ENCODE results near the gene PDE4D. TPM values are rescaled to one million over a fixed set of nuclear protein-coding genes. Genes with fewer than 3 reads are reported as not detected.

Gene PDE4D
- total RNA-seq, 2 experiments from 2014 or later: 164 to 175 TPM

- Histone ChIP-seq H3K36me3 (ENCODE audit: insufficient read depth, low read length) (no peaks in the 10 kb centered on the region), H3K4me3 (ENCODE audit: low read length) (no peak overlapping the region), H3K4me1 (ENCODE audit: insufficient read depth, low read length) (no peaks in the 10 kb centered on the region), H3K27ac (ENCODE audit: low read depth in 1 of 2, low read length in 2 of 2) (no peak overlapping the region), H3K9me3 (ENCODE audit: control insufficient read depth in 1 of 2, insufficient read depth in 1 of 2, low read length in 2 of 2) (no peaks in the 10 kb centered on the region), H3K27me3 (ENCODE audit: control insufficient read depth in 1 of 2, insufficient read depth in 2 of 2, low read length in 2 of 2) (no peaks in the 10 kb centered on the region)
- no peak for DNase-seq
- Mint-ChIP-seq H3K27ac (no peak overlapping the region), H3K27me3 (no peaks in the 10 kb centered on the region), H3K4me1 (ENCODE audit: low read depth) (no peaks in the 10 kb centered on the region), H3K36me3 (ENCODE audit: low read depth) (no peaks in the 10 kb centered on the region), H3K4me3 (no peak overlapping the region), H3K9me3 (no peaks in the 10 kb centered on the region)
- TF ChIP-seq CTCF (IDR thresholded peaks at IDR 0.05): no peak
- no peak for ATAC-seq (ENCODE audit: poor library complexity)
- POLR2A ChIA-PET: no interaction called here
- CTCF ChIA-PET: no interaction called here
- intact Hi-C loops (cut with DNase I, micrococcal nuclease): no loop called here
These were observed 407.0 kb downstream of the PDE4D start for GRCh38 chr5:59486508-59486907.

- H3K36me3 Mint-ChIP-seq (ENCODE audit: low read depth): no peaks in the 10 kb centered on the region
- H3K4me3 Mint-ChIP-seq: no peak overlapping the region
- Histone ChIP-seq H3K27me3 (ENCODE audit: control insufficient read depth in 1 of 2, insufficient read depth in 2 of 2, low read length in 2 of 2) (no peaks in the 10 kb centered on the region), H3K36me3 (ENCODE audit: insufficient read depth, low read length) (no peaks in the 10 kb centered on the region), H3K9me3 (ENCODE audit: control insufficient read depth in 1 of 2, insufficient read depth in 1 of 2, low read length in 2 of 2) (no peaks in the 10 kb centered on the region), H3K4me3 (ENCODE audit: low read length) (no peak overlapping the region), H3K4me1 (ENCODE audit: insufficient read depth, low read length) (no peaks in the 10 kb centered on the region), H3K27ac (ENCODE audit: low read depth in 1 of 2, low read length in 2 of 2) (no peak overlapping the region)
- H3K27ac Mint-ChIP-seq: no peak overlapping the region
- H3K9me3 Mint-ChIP-seq: no peaks in the 10 kb centered on the region
- DNase-seq (no peak), ATAC-seq (ENCODE audit: poor library complexity) (no peak)
- ChIA-PET POLR2A (no interaction called here), CTCF (no interaction called here)
- H3K27me3 Mint-ChIP-seq: no peaks in the 10 kb centered on the region
- H3K4me1 Mint-ChIP-seq (ENCODE audit: low read depth): no peaks in the 10 kb centered on the region
- TF ChIP-seq CTCF (IDR thresholded peaks at IDR 0.05): no peak
- intact Hi-C loops (cut with DNase I, micrococcal nuclease): no loop called here
These were observed 407.7 kb downstream of the PDE4D start for GRCh38 chr5:59485629-59486439.

GRCh38 chr5:59485107-59485506 lies 408.4 kb downstream of the PDE4D start:
- Mint-ChIP-seq H3K36me3 (ENCODE audit: low read depth) (no peaks in the 10 kb centered on the region), H3K27me3 (no peaks in the 10 kb centered on the region), H3K4me3 (no peak overlapping the region), H3K27ac (no peak overlapping the region), H3K4me1 (ENCODE audit: low read depth) (no peaks in the 10 kb centered on the region), H3K9me3 (no peaks in the 10 kb centered on the region)
- H3K4me3 ChIP-seq (ENCODE audit: low read length): no peak overlapping the region
- no peaks in the 10 kb centered on the region for H3K4me1 ChIP-seq (ENCODE audit: insufficient read depth, low read length)
- intact Hi-C loops (cut with DNase I, micrococcal nuclease): no loop called here
- no peak overlapping the region for H3K27ac ChIP-seq (ENCODE audit: low read depth in 1 of 2, low read length in 2 of 2)
- H3K9me3 ChIP-seq (ENCODE audit: control insufficient read depth in 1 of 2, insufficient read depth in 1 of 2, low read length in 2 of 2): no peaks in the 10 kb centered on the region
- ATAC-seq (ENCODE audit: poor library complexity) (no peak), DNase-seq (no peak)
- TF ChIP-seq CTCF (IDR thresholded peaks at IDR 0.05): no peak
- CTCF ChIA-PET: no interaction called here
- POLR2A ChIA-PET: no interaction called here
- H3K27me3 ChIP-seq (ENCODE audit: control insufficient read depth in 1 of 2, insufficient read depth in 2 of 2, low read length in 2 of 2): no peaks in the 10 kb centered on the region
- H3K36me3 ChIP-seq (ENCODE audit: insufficient read depth, low read length): no peaks in the 10 kb centered on the region
